ENCODE results near the gene MUC2.

Gene MUC2

GRCh38 chr11:1037506-1038055, 37.1 kb upstream of the MUC2 start:
- no peak for DNase-seq

- DNase-seq, result no peak
Measured at GRCh38 chr11:1038361-1038760, 36.3 kb upstream of the MUC2 start.

DNA sequence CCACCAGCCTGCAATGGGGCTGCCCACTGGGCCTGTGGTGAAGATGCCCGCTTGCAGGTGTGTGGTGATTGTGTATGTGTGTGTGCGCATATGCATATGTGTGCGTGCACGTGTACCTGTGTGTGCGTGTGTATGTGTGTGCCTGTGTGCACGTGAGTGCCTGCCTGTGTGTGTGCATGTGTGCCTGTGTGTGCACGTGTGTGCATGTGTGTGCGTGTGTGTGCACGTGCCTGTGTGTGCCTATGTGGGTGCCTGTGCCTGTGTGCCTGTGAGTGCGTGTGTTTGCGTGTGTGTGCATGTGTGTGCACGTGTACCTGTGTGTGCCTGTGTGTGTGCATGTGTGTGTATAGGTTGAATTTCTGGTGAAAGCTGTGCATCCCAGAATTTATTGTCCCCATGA, 35.8 kb upstream of the MUC2 start:
- DNase-seq, result no peak

GRCh38 chr11:1039481-1040427, 34.9 kb upstream of the MUC2 start:
- DNase-seq, result no peak

DNA sequence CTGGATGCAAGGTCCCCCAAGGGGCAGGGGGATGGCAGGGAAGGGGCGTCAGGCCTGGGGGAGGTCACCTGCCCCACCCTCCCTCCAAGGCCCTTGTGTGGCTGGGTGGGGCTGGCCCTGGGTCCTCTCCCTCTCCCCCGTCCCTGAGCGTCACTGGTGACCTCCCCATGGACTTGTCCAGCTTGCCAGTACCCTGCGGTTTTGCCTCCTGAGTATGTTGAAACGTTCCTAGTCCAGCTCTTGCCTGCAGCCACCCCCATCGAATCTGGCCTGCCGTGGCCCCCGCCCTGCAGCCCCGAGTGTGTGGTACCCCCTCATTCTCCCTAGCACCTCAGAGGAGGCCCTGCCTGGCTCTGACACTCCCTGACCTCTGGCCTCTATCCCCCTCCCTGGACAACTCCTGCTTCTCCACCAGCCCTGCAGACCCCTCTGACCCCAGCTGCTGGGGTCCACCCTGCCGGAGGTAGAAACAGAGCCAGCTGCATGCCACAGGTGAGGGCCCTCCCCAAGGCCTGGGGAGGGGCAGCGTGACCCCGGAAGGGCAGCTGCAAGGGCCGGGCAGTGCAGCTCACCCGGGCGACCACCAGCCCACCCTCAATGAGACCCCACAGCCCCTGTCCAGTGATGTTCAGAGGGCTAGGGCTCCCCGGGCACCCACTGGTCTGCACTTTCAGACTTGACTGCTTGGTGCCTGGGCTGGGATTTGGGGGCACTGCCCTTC, 34.1 kb upstream of the MUC2 start:
- no peak for DNase-seq

DNA sequence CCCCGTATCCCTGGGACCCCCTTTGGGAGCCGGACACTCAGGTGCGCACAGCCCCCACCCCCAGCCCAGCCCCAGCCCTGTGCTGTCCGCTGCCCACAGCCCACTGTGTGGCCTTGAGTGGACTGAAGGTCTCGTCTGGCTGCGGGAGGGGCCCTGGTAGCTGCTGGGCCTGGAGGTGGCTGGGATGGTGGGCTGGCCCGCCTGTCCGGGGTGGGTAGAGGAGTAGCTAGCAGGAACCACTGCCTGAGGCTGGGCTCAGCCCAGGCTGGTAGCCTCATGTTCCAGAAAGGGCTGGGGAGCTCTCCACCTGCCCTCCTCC, 33.6 kb upstream of the MUC2 start:
- DNase-seq, result no peak

GRCh38 chr11:1041471-1041870, 33.2 kb upstream of the MUC2 start:
- no peak for DNase-seq

GRCh38 chr11:1041936-1042608, 32.6 kb upstream of the MUC2 start:
- no peak for DNase-seq

DNA sequence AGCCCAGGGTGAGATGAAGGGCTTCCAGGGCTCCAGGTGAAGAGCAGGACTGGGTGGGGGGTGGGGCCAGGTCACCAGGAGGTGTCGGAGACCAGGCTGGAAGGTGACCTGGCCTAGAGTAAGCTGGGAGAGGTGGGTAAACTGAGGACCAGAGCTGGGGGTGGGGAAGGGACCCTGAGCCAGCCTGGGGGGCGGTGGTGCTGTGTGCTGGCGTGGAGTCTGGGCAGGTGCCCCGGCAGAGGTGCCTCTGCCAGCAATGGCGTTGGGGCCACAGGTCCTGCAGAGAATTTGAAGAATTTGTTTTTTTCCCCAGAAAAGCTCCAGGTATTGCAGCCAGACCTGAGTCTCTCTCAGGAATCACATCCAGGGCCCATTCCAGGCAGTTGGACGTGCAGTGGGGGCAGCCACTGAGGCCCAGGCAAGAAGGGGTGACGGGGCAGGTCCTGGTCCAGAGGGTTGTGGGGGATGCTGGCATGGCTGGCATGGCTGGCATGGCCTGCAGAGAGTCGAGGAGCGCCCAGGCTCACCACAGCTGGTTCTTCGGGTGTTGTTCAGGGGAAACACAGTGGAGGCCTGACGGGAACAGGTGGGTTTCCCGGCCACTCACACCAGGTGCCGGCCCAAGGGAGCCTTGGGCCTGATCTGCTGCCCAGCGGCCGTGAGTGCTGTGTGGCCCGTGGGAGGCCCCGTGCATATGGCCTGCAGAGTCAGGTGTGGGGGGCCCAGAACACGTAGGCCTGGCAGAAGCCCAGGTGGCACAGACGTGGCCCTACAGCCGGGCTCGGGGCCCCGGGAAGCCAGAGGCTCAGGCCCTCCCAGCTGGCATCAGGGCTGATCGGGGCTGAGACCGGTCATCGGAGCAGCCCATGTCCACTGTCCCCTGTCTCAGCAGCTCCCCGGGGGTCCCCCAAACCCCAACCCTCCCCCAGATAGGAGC, 31.8 kb upstream of the MUC2 start:
- no peak for DNase-seq

- DNase-seq, result no peak
Measured at GRCh38 chr11:1043563-1044096, 31.0 kb upstream of the MUC2 start.

GRCh38 chr11:1044160-1044559, 30.5 kb upstream of the MUC2 start:
- DNase-seq, result no peak

DNA sequence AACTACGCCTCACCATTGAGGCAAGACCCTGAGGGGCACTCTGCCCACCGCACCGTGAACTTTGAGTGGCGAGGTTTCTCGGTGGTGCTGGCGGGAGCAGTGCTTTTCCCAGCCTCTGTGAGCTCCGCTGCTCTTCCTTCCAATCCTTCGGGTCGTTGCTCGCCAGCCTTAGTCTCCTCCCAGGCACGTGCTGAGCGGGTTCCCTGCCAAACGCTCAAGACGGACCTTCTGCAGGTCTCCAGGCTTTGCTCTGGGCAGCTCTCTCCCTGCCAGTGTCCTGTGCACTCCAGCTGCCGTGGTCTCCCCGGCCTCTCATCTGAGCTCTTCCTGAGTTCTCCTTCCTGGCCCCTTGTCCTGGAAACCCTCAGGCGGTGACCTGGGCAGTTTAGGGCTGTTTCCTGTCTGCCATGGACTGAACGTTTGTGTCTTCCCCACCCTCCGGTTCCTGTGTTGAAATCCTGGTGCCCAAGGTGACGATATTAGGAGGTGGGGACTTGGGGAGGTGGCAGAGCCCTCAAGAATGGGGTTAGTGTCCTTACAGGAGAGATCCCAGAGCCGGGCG, 27.0 kb upstream of the MUC2 start:
- no peak for DNase-seq

- no peak for DNase-seq
Measured at GRCh38 chr11:1048375-1049070, 26.2 kb upstream of the MUC2 start.

DNA sequence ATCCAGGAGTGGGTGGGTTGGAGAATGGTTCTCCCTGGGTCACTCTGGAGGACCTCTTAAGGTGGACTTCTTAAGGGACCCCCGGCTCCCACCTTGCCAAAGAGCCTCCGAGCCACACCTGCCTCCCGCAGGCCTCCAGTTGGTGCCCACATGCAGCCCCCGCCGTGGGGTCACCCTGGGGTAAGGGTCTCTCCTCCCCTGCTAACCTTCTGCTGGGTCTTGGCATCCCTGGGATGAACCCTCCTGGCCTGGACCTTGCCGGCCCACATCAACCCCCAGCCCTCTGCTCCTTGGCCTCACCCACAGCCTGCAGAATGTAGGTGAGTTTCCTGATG, 25.6 kb upstream of the MUC2 start:
- no peak for DNase-seq

- peak; percentile 67 to 80 (median 69) for DNase-seq
Measured at GRCh38 chr11:1049431-1049891, 25.2 kb upstream of the MUC2 start.

DNA sequence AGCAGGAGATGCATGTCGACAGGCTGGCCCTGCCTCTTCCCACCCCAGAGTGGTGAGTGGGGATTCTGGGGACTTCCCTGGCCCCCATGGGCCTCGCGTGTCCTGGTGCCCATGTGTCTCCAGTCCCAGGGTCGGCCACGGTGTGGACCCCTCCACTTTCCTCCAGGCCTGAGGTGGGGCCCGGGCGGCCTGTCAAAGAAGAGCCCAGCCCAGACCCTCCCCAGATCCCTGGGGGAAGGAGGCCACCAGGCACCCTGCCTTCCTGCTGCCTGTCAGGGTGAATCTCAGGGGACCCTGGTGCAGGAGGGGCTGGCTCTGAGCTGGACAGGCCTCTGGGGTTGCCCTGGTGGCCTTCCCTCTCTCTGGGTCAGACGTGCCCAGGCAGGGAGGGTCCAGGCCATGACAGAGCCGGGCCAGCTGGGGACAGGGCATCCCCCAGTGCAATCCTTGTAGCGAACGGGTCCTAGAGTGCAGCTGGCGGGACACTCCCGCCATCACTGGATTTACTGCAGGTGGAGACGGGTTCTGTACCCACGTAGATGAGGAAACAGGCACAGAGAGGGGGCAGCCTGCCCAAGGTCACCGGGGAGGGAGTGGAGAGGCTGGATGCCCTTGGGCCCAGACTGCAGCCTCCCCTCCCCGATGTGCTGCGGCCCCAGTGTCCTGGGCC, 24.6 kb upstream of the MUC2 start:
- DNase-seq, result no peak

DNA sequence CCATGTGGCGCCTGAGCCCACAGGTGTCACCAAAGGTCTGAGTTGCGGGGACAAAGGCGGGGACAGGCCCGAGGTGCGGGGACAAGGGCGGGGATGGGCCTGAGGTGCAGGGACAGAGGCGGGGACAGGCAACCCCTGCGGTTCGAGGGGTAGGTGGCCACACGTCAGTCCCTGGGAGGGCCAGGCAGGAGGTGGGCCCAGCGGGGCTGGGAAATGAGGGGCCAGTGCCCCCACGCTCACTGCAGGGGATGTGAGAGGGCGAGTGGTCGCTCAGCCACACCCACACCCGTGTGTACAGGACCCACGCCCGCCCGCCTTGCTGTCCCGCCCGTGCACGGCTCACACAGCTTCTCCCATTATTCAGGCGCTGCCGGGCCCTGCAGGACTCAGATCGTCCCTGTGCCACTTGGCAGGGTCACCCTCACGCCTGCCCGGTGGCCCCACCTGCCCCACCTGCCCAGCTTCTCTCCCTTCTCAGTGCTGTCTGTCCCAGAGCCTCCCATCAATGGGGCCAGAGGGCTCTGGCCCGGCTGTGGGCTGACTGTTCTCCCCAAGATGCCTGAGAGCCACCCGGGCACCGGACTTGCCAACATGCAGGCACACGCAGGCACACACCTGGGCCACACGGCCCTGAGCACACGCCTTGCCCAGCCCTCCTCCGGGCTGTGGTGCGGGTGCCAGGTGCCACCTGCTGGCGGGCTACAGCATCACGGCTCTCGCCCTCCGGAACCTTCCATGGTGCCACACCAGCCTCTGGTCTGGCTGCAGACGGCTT, 23.9 kb upstream of the MUC2 start:
- DNase-seq, result peak; percentile 52 to 81 (median 66)

DNA sequence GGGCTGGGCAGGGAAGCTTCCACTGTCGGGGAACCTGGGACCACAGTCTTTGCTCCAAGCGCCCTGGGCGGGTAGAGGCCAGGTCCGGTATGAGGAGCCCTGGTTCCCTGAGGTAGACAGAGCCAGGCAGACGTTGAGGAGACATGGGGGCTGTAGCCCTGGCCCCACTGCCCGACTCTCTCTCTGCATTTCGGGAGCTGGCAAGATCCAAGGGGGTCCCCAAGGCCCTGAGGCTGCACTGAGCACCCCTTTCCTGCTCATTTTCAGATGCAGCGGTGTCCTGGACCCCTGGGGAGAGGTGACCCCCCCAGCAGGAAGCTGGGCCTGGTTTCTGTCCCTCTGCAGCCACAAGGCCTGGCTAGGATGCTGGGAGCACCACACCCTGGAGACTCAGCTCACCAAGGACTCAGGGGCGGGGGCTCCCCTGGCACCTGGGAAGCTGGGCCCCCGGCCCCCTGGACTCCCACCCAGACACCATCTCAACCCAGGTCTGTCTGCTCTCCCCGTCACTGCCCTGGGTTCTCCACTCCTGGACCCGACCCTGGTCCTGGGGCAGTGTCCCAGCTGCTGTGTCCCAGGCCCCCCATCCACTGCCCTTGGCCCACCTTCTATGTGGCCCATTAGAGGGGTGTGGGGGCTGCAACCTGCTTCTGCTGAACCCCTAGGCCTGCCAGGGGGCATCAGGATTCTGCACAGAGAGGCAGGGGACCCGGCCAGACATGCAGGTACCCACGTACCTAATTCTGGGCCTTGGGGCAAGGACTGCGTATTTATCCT, 23.1 kb upstream of the MUC2 start:
- DNase-seq, result no peak
